Measurements from ENCODE around the gene TSPAN5.

TSPAN5 gene

DNA sequence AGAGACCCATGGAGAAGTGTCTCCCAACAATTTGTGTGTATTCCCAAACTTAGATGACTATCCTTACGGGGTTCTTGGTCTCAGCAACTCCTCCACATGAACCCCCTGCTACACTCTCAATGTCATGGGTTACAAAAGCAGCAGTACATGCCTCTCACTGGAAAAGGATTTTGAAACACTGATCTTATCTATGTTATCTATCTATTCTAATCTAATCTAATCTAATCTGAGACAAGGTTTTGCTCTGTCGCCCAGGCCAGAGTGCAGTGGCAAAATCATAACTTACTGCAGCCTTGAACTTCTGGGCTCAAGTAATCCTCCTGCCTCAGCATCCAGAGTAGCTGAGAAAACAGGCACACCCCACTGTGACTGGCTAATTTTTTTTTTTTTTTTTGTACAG, 19.3 kb downstream of the TSPAN5 start:
- Histone ChIP-seq H4K20me1 (ENCODE audit: low read depth, low read length) (no peaks in the 10 kb centered on the region), H3K9me3 (ENCODE audit: insufficient read depth, low read length) (no peaks in the 10 kb centered on the region), H3K36me3 (ENCODE audit: low read length) (no peaks in the 10 kb centered on the region), H3K79me2 (ENCODE audit: insufficient read depth, low read length) (no peaks in the 10 kb centered on the region), H2AFZ (ENCODE audit: low read depth, low read length, severe bottlenecking) (no peak overlapping the region), H3K9me2 (replicated peaks; ENCODE audit: insufficient read depth, low read length) (no peaks in the 10 kb centered on the region), H3F3A (ENCODE audit: insufficient read depth) (no peaks in the 10 kb centered on the region), H3K4me2 (ENCODE audit: low read depth, low read length, poor library complexity, severe bottlenecking) (no peak overlapping the region), H3K9ac (ENCODE audit: low read length) (no peak overlapping the region), H3K4me3 (ENCODE audit: insufficient read depth, low read length, poor library complexity, severe bottlenecking) (no peak overlapping the region), H3K27me3 (ENCODE audit: low read length) (no peaks in the 10 kb centered on the region), H3K27ac (ENCODE audit: low read depth, low read length) (no peak overlapping the region)
- no peak for TF ChIP-seq EZH2phosphoT487 (conservative IDR thresholded peaks at IDR 0.05; ENCODE audit: low read length)
- TF ChIP-seq, protein P1, sequence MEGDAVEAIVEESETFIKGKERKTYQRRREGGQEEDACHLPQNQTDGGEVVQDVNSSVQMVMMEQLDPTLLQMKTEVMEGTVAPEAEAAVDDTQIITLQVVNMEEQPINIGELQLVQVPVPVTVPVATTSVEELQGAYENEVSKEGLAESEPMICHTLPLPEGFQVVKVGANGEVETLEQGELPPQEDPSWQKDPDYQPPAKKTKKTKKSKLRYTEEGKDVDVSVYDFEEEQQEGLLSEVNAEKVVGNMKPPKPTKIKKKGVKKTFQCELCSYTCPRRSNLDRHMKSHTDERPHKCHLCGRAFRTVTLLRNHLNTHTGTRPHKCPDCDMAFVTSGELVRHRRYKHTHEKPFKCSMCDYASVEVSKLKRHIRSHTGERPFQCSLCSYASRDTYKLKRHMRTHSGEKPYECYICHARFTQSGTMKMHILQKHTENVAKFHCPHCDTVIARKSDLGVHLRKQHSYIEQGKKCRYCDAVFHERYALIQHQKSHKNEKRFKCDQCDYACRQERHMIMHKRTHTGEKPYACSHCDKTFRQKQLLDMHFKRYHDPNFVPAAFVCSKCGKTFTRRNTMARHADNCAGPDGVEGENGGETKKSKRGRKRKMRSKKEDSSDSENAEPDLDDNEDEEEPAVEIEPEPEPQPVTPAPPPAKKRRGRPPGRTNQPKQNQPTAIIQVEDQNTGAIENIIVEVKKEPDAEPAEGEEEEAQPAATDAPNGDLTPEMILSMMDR (IDR thresholded peaks at IDR 0.05; ENCODE audit: insufficient read depth, low read length, poor library complexity, severe bottlenecking), result no peak

DNA sequence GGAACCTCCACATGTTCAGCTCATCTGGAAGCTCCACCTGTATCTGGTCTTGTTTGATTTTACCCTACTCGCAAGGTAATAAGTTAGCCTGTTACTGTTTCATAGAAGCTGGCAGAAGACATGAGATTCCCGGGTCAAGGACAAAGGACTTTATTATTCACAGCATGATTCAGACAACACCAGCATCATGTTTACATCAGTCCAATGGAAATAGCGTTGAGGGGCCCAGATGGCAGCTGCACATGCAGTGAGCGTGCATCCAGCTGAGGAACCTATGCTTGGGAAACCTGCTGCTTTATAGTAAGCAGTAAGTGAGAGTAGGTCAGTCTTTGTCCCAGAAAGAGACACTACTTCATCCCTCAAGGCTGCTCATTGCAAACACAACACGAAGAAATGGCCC, 19.8 kb downstream of the TSPAN5 start:
- Histone ChIP-seq H3K27ac (ENCODE audit: low read depth, low read length) (no peak overlapping the region), H3K4me2 (ENCODE audit: low read depth, low read length, poor library complexity, severe bottlenecking) (no peak overlapping the region), H3F3A (ENCODE audit: insufficient read depth) (no peaks in the 10 kb centered on the region), H3K4me3 (ENCODE audit: insufficient read depth, low read length, poor library complexity, severe bottlenecking) (no peak overlapping the region), H2AFZ (ENCODE audit: low read depth, low read length, severe bottlenecking) (no peak overlapping the region), H3K9me2 (replicated peaks; ENCODE audit: insufficient read depth, low read length) (no peaks in the 10 kb centered on the region), H3K36me3 (ENCODE audit: low read length) (no peaks in the 10 kb centered on the region), H3K27me3 (ENCODE audit: low read length) (no peaks in the 10 kb centered on the region), H3K9me3 (ENCODE audit: insufficient read depth, low read length) (no peaks in the 10 kb centered on the region), H3K79me2 (ENCODE audit: insufficient read depth, low read length) (no peaks in the 10 kb centered on the region), H4K20me1 (ENCODE audit: low read depth, low read length) (no peaks in the 10 kb centered on the region), H3K9ac (ENCODE audit: low read length) (no peak overlapping the region)
- TF ChIP-seq, protein P1 (IDR thresholded peaks at IDR 0.05; ENCODE audit: insufficient read depth, low read length, poor library complexity, severe bottlenecking), result no peak
- TF ChIP-seq EZH2phosphoT487 (conservative IDR thresholded peaks at IDR 0.05; ENCODE audit: low read length), result no peak

DNA sequence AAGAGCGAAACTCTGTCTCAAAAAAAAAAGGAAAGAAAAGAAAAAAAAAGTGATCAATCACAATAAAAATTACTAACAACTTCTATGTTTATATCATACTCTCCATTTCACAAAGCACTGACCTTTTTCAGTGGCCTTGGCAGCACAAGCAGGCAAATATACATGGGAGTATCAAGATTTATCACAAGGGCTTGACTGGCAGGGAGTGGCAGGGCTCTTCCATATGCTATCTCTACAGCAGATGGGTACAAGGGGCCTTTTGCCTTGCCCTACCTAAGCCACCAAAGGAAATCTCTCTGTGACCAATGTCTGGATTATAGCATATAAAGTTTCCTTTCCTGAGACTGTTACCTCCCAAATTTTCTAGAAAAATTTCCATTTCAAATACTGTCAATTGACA, 24.4 kb downstream of the TSPAN5 start:
- Histone ChIP-seq H3K4me2 (ENCODE audit: low read depth, low read length, poor library complexity, severe bottlenecking) (no peak overlapping the region), H3K27me3 (ENCODE audit: low read length) (no peaks in the 10 kb centered on the region), H3K4me3 (ENCODE audit: insufficient read depth, low read length, poor library complexity, severe bottlenecking) (no peak overlapping the region)

More for the DNA sequence above, 24.4 kb downstream of the TSPAN5 start:
- H3K9me3 ChIP-seq (ENCODE audit: insufficient read depth, low read length), result no peaks in the 10 kb centered on the region
- no peaks in the 10 kb centered on the region for H3F3A ChIP-seq (ENCODE audit: insufficient read depth)
- no peak overlapping the region for H2AFZ ChIP-seq (ENCODE audit: low read depth, low read length, severe bottlenecking)
- no peak for TF ChIP-seq EZH2phosphoT487 (conservative IDR thresholded peaks at IDR 0.05; ENCODE audit: low read length)
- TF ChIP-seq, protein P1 (IDR thresholded peaks at IDR 0.05; ENCODE audit: insufficient read depth, low read length, poor library complexity, severe bottlenecking), result no peak
- no peaks in the 10 kb centered on the region for H4K20me1 ChIP-seq (ENCODE audit: low read depth, low read length)
- no peaks in the 10 kb centered on the region for H3K79me2 ChIP-seq (ENCODE audit: insufficient read depth, low read length)
- H3K9me2 ChIP-seq (replicated peaks; ENCODE audit: insufficient read depth, low read length), result no peaks in the 10 kb centered on the region
- H3K36me3 ChIP-seq (ENCODE audit: low read length), result no peaks in the 10 kb centered on the region
- no peak overlapping the region for H3K27ac ChIP-seq (ENCODE audit: low read depth, low read length)
- H3K9ac ChIP-seq (ENCODE audit: low read length), result no peak overlapping the region

Measured in SU-DHL-6 (cell line).